CD4-positive, alpha-beta T cell treated with Interleukin-4 for 4 hours (primary cell): Measurements from ENCODE around the gene UGT3A2.
A peak's percentile ranks its signal among the peaks of the same experiment; 100 is the strongest.

Experiments used
- DNase-seq: peaks from one replicate; pipeline ENCODE4 v3.0.0-alpha.2; 2020

The UGT3A2 gene

DNA sequence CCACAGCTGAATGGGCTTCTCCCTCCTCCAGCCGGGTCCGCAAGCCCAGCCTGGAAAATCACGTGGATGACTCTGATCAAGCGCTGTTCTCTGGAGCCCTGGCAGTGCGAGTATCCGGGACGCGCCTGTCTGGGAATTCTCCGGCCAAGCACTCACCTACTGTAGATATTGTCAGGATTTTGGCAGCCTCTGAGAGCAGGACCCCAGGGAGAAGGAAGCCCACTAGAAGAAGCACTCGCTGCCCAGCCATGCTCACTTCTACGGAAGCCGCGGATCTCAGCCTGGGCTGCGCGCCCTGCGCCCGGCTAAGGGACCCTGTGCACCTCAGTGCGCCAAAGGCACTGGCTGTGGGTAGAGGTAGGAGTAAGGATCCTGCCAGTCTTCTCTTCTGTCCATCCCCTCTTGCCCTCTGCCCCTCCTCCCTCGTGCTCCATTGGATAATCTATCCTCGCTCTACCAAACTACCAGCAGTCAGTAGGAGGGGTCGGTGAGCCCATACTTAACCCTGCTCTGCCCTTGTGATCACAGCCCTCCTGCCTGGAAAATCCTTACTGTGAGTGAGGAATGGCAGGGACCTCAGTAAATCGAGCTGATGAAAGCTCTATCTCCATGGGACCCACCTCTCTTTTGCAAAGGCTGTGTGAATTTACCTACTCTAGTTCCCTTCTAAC is at the start of gene UGT3A2:
UGT3A2 (minus strand) TSS at position 343 of the 671 bp plus-strand sequence; CDS start at position 250, 93 bp downstream.
- no peak for DNase-seq

- DNase-seq: no peak
These were observed 44.6 kb upstream of the UGT3A2 start for GRCh38 chr5:36111238-36111637.

GRCh38 chr5:36108758-36109460 is 42.2 kb upstream of the UGT3A2 start:
- no peak for DNase-seq

DNA sequence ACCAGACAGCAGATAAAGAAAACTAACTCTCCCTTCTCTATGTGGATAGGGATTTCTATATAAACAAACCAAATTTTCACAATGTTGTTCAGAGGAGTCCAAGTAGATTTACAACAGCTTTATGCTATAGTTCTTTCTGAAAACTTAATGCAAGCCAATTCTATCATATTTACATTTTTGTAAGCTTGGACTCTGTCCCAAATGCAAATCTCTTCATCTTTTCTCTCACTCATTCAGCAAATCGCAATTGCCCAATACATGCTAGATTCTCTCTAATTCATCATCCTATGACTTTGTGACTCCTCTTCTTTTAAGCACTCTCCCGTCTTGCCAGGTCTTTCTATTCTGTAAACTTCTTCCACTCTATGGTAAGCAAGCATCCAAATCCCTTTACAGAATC is 39.1 kb upstream of the UGT3A2 start:
- no peak for DNase-seq

- no peak for DNase-seq
These were observed 33.1 kb upstream of the UGT3A2 start for GRCh38 chr5:36099748-36100147.

- DNase-seq: no peak
These were observed 29.8 kb upstream of the UGT3A2 start for GRCh38 chr5:36096486-36096885.

- no peak for DNase-seq
These were observed 23.3 kb upstream of the UGT3A2 start for GRCh38 chr5:36089989-36090388.

DNA sequence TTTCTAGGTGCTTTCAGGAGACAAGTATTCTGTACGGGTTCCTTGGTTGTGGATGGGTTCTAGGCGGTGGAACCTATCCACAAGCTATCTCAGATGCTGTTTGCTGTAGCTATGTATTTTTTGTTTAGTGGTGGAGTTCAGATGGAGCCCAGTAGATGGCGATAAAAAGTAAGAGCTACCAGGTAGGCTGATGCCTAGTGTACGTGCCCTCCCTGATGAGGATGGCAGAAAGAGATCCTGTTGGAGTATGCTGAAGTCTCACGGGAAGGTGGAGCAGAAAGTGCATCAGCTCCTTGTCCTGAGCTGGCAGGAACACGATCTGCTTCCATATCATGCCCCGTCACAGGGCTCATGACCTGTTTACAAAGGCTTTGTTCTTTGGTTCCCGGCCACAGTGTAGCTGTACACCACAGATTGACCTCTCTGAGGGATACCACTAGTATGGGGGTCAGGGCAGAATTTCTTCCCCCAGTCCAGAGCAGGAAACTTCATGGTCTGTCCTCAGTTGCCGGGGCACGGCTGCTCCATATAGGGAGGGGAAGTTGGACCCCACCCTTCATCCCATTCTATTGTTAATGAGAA is 12.6 kb upstream of the UGT3A2 start:
- DNase-seq: peak; percentile 29

DNA sequence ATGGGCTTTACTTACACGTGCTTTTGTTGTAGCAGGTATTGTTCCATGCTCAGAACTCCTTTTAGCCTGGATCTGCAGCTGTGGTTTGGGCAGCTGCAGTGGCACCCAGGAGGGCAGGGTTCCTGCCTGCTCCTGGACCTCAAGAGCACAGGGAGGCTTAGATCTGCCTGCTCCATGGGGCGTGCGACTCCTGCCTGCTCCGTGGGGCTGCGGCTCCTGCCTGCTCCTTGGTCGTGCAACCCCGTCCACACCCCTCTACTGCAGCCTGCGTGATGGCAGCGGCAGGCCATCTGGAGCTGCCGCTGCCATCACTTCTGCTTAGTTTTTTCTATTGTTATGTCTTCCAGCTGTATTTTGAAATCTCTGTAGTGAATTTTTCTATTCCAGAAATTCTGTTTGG is 11.7 kb upstream of the UGT3A2 start:
- DNase-seq: no peak

GRCh38 chr5:36073595-36074216 is 7.0 kb upstream of the UGT3A2 start:
- peak; percentile 5 for DNase-seq

GRCh38 chr5:36070687-36071571 is 4.2 kb upstream of the UGT3A2 start:
- no peak for DNase-seq

- no peak for DNase-seq
These were observed 2.1 kb upstream of the UGT3A2 start for GRCh38 chr5:36068751-36069281.

- DNase-seq: no peak
These were observed 612 bp downstream of the UGT3A2 start for GRCh38 chr5:36066001-36066539.

- no peak for DNase-seq
These were observed 6.2 kb downstream of the UGT3A2 start for GRCh38 chr5:36060420-36060887.

DNA sequence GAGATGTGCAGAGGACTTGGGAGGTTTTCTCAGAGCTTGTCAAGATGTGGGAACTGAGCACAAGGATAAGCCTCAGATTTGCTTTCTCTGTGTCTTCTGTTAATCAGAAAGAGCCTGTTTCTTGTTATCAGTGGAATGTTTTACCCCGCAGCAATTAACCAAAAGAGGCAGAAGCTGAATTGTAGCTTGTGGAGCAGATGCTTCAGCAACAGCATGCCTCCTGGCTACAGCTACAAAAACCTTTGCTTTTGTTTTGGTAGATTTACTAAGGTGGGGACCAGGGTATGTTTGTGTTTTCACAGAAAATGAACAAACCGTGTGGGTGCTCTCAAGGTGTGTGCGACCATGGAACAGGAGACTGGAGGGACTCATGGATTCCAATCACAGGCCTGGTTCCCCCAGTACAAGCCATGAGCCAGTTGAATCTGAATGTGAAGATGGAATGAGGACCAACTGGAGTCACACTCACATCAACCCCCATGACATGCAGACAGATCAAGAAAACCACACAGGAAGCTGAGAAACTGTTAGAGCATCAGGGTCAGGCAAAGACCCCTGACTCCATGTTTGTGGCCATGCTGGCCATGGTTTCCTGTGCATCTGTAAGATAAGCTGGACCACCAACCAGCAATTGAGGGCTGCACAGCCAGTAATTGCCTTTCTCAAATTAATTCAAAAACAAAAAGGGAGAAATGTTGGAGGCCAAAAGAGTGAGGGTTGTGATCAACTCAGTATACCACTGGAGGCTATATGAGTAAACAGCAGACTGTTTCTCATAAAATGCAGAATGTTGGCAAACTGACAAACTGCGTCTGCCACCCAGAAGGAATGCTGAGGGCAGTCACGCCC is 6.9 kb downstream of the UGT3A2 start:
- no peak for DNase-seq

- no peak for DNase-seq
These were observed 7.9 kb downstream of the UGT3A2 start for GRCh38 chr5:36058776-36059175.

GRCh38 chr5:36057386-36057785 is 9.3 kb downstream of the UGT3A2 start:
- DNase-seq: no peak

DNA sequence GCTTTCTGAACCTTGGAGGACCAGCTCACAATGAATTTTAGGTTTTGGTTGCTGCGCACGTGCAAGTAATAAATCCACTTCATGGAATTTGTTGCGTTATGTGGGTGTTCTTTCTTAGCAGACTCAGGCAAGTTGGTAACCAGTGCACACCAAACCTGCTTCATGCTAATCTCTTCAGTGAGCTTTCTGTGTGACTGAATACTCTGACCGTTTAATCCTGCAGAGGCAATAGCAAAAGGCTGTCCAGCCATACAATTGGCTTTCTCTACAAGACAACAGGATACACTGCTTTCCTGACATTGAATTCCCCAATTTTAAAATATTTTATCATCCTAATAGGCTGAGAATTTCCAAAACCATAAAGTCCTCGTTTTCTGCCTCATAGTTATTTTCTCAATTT is 10.3 kb downstream of the UGT3A2 start:
- no peak for DNase-seq

GRCh38 chr5:36055984-36056383 is 10.7 kb downstream of the UGT3A2 start:
- DNase-seq: no peak

- no peak for DNase-seq
These were observed 12.0 kb downstream of the UGT3A2 start for GRCh38 chr5:36054647-36055046.

GRCh38 chr5:36052538-36052937 is 14.1 kb downstream of the UGT3A2 start:
- DNase-seq: no peak
